GM21447 (cell line): ENCODE data around the gene NRIP3.
A peak's percentile ranks its signal among the peaks of the same experiment; 100 is the strongest.
"Not testable (repeated sequence)": the region's sequence is repeated elsewhere in the genome, so short reads cannot be mapped to it uniquely, and the experiment has no call there.

ENCODE experiments used
- ATAC-seq: cut with Tn5 transposase; IDR thresholded peaks from one replicate; pipeline ENCODE4 v1.9.1; 2021; ENCODE audit not compliant: unreplicated experiment

Gene NRIP3

GRCh38 chr11:9016916-9017642 lies 13.3 kb upstream of the NRIP3 start:
- no peak for ATAC-seq

DNA sequence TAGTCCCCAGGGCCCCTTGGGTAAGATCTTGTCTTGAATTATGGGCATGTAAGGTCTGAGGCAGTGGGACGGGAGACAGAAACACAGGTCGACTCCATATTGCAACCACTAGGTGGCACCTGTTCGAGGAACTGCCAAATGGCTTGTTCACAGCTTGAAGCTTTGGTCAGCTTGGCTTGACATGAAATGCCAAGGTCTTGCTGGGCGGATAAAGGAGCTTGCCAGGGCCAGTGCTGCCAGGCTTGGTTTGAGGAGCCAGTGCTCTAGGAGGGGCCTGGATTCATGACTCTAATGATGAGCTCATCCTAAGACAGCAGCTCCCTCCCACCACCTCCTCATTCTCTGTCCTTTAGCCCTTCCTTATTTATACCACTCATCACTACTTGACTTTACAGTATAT lies 11.9 kb upstream of the NRIP3 start:
- ATAC-seq, result peak; percentile 72

- ATAC-seq, result no peak
These were observed 11.0 kb upstream of the NRIP3 start for GRCh38 chr11:9014826-9015225.

DNA sequence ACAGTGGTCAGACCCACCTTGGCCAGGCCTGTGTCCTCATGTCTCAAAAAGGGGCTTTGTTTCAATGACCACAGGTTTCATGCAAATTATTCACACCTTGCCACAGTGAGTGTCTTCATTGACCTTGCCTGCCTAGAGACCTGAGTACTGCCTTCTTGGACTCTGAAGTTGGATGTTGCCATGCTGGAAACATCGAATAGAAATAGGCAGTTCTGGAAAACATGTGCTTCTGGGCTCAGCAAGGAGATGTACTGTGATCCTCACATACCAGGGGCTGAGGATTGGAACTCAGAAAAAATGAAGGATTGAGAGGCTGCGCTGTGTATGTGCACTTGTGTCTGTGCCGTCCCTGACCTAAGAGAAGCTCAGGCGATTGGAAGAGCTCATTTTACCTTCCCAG lies 9.6 kb upstream of the NRIP3 start:
- ATAC-seq, result no peak

DNA sequence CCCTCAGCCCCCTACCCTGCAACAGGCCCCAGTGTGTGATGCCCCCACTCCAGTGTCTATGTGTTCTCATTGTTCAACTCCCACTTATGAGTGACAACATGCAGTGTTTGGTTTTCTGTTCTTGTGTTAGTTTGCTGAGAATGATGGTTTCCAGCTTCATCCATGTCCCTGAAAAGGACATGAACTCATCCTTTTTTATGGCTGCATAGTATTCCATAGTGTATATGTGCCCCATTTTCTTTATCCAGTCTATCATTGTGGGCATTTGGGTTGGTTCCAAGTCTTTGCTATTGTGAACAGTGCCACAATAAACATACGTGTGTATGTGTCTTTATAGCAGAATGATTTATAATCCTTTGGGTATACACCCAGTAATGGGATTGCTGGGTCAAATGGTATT lies 5.7 kb upstream of the NRIP3 start:
- not testable (repeated sequence) for ATAC-seq

DNA sequence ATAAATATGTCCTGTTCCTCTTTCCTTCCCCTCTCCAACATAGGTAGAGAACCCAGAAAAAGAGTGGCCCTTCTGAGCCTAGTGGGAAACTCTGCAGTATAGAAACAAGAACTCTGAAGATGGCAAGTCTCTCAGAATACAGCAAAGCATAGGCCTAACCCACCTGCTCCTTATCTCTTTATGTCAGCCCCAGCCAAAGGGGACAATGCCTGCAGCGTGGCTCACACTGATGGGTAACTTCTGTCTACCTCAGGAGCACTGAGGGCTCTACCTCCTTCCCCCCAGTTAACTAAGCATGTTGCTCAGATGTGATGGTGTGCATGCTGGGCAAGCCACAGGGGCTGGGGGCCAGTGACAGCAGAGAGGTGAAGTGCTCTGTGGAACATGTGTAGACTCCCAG lies 4.9 kb upstream of the NRIP3 start:
- ATAC-seq, result no peak

DNA sequence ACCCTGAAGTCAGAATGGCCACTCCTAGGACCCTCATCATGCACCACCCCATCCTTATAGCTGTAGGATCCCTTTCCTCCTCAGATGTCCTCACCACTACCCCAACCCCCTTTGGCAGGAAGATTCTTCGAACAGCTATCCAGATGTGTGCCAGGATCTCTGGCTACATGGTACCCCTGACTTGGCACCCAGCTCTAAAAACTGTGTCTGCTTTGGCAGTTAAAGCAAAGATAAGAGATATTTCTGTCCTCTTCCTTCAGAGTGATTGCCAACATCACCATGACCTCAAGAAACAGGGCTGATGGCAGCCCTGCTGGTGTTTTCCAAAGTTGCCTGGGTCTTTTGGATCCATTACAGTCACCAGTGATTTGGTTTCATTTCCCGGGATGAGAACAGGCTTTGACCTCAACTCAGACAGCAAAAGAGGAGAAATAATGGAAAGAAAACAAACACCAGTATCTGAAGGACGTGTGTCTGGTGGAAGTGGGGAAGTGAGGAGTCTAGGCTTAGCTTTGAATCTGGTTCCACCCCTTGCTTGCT lies 4.3 kb upstream of the NRIP3 start:
- ATAC-seq, result no peak

GRCh38 chr11:9005087-9005486 lies 1.3 kb upstream of the NRIP3 start:
- ATAC-seq, result no peak

GRCh38 chr11:9004183-9004926 lies 554 bp upstream of the NRIP3 start:
- no peak for ATAC-seq

GRCh38 chr11:9002920-9003572 lies 755 bp downstream of the NRIP3 start:
- ATAC-seq, result no peak

GRCh38 chr11:9001736-9002135 lies 2.1 kb downstream of the NRIP3 start:
- ATAC-seq, result no peak

DNA sequence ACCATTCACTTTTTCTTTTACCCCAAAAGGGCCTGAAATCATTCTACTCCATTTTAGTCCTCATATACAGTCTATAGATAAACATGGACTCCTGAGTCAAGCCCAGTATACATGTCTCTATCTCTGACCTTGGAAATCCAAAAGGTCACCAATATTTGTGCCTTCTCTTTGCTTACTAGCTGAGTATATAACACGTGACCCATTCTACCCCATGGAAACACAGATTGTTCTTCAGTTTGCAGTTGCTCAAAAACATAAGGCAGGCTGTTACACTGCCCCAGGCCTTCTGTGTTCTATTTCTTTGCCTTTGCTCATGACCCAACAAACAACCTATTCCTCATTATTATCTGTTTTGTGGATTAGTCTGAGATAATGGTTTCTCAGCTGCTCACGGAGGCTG lies 5.8 kb downstream of the NRIP3 start:
- ATAC-seq, result no peak

GRCh38 chr11:8997451-8997850 lies 6.3 kb downstream of the NRIP3 start:
- no peak for ATAC-seq

DNA sequence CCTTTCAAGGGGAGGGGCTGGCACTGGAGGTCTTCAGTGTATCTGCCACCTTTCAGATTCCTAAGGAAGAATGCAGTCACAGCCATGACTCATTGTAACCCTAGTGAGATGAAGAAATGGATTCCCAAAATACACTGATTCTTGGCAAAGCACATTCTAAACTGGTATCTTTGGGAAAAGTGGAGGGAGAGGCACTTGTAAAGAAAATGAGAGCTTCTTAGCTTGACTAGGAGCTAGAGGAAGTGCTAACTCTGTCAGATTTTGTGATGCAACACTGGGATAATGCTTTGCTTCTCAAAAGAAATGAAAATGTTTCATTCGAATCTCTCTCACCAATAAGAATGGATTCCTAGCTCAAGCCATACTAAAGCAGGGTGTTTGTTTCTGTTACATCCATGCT lies 14.3 kb downstream of the NRIP3 start:
- ATAC-seq, result no peak

DNA sequence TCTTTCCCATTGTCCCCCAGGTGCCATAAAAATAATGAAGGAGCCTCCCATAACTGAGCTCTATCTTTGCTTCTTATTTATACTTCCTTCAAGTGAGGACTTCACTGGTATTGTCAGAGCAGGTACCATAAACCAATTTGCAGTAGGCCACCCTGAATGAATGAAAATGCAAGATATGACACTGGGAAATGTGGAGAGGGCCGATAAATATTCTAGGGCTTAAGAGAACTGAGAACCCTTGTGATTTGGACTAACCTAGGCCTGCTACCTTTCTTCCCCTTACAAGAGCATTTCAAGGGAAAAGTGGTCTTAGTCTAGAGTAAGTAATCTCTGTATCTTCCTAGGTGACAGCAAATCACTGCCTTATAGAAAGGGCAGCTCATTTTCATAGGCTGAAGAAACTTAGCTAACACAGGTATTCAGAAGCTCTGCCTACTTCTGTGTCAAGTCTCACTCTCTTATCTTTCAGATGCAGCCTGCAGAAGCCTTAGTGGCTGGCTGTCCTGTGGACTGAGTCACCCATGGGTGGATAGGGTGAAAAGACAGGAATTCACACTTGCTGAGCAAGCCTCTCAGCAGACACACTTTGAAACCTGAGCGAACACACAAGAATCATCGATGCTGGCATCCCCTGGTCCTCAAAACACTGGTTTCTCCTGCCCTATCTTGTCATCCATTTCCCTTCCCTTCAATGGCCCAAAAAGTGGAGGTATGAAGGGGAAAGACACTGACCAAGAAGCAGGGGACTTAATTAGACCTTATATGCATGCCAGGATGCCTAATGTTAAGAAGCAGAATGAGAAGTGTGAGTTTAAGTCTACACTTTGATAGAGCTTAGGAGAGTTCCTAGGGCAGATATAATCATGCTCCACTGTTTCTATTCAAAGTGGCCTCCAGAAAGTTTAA lies 15.2 kb downstream of the NRIP3 start:
- ATAC-seq, result no peak

DNA sequence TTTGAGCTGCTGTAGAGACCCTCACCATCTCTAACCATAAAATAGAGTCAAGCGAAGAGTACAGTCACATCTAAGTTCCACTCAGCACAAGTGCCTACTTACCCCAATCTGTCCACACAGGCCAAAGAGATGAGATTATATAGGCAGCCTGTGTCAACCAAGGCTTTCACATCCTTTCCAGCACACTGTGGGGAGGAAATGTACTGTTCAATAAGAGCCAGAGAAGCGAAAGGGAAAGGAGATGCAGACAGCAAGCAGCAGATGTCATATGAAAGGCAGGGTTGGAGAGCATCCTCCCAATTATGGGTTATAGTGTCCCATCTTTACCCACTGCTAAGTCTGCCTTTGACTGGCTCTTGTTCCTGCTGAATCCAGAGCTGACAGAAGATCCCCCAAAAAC lies 16.4 kb downstream of the NRIP3 start:
- ATAC-seq, result no peak

GRCh38 chr11:8986772-8987171 lies 17.0 kb downstream of the NRIP3 start:
- ATAC-seq, result not testable (repeated sequence)

- ATAC-seq, result no peak
These were observed 18.3 kb downstream of the NRIP3 start for GRCh38 chr11:8985462-8985861.

- ATAC-seq, result no peak
These were observed 20.2 kb downstream of the NRIP3 start for GRCh38 chr11:8983552-8983951.

DNA sequence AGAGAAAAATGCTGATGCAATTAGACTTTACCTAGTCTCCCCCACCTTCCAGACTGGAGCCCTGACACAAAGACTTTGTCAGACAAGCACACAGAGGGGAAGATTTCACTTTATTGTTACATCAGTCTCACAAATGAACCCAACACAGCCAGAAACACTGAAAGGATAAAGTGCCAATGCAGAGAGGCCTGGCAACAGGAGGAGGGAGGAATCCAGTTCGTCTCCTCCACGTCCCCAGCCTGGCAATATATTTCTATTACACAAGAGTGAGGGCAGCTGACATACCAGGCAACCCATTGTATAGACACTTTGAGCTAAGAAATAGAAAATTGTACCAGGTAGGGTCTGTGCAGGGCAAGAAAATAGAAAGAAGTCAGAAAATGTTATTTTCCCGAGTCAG lies 23.3 kb downstream of the NRIP3 start:
- no peak for ATAC-seq

DNA sequence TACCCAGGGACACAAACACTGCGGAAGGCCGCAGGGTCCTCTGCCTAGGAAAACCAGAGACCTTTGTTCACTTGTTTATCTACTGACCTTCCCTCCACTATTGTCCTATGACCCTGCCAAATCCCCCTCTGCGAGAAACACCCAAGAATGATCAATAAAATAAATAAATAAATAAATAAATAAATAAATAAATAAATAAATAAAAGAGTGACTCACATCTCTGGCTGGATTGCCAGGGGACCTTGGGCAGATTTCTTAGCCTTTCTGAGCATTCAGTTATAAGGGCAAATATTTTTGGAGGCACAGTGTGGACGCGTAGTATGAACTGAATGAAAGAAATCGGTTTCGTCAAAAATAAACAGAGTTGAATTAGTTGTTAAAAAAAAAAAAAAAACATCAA lies 24.4 kb downstream of the NRIP3 start:
- not testable (repeated sequence) for ATAC-seq
